Effector memory CD8-positive, alpha-beta T cell (primary cell): ENCODE measurements around the gene FANCM.
"Not testable (repeated sequence)": the region's sequence is repeated elsewhere in the genome, so short reads cannot be mapped to it uniquely, and the experiment has no call there.

Experiments
- ATAC-seq: fragments of 150-1000 bp; cut with Tn5 transposase; replicated peaks from 2 replicates; pipeline ENCODE4 v1.10.0; 2021; ENCODE audit warnings: mild to moderate bottlenecking, moderate library complexity
- DNase-seq, 3 experiments: peaks; one replicate each; pipeline ENCODE4 v3.0.0; 2021
- H3K27ac Mint-ChIP-seq, 2 donors: one replicate each; pipeline ENCODE4 v1.8.0; 2022; ENCODE audit warnings: mild to moderate bottlenecking in 2 of 2, mixed read lengths in 2 of 2, moderate library complexity in 2 of 2
- H3K27me3 Mint-ChIP-seq, 2 donors: one replicate each; pipeline ENCODE4 v1.8.0; 2022; ENCODE audit warnings: mixed read lengths in 2 of 2
- H3K36me3 Mint-ChIP-seq: one replicate; pipeline ENCODE4 v1.8.0; 2022; ENCODE audit warnings: mild to moderate bottlenecking, moderate library complexity, mixed read lengths; ENCODE audit not compliant: insufficient read depth
- H3K4me1 Mint-ChIP-seq, 2 donors: one replicate each; pipeline ENCODE4 v1.8.0; 2022; ENCODE audit warnings: low read depth in 2 of 2, mixed read lengths in 2 of 2
- H3K4me3 Mint-ChIP-seq, 2 donors: one replicate each; pipeline ENCODE4 v1.8.0; 2022; ENCODE audit warnings: mild to moderate bottlenecking in 2 of 2, mixed read lengths in 2 of 2, moderate library complexity in 2 of 2
- H3K9me3 Mint-ChIP-seq, 2 donors: one replicate each; pipeline ENCODE4 v1.8.0; 2022; ENCODE audit warnings: mixed read lengths in 2 of 2

Gene FANCM

DNA sequence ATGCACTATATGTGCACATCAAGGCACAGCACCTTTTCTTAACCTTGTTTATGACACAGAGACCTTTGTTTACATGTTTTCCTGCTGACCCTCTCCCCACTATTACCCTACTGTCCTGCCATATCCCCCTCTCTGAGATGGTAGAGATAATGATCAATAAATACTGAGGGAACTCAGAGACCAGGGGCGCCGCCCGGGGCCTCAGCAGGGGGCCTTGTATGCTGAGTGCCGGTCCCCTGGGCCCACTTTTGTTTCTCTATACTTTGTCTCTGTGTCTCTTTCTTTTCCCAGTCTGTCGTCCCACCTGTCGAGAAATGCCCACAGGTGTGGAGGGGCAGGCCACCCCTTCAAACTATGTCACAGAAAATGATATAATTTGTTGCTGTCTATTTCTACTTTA, 78.6 kb downstream of the FANCM start:
- not testable (repeated sequence) for H3K27me3 Mint-ChIP-seq, H3K4me3 Mint-ChIP-seq, ATAC-seq, H3K9me3 Mint-ChIP-seq, DNase-seq, H3K4me1 Mint-ChIP-seq
- H3K27ac Mint-ChIP-seq, result peak overlapping the region in 1 of 2 donors; percentile 74
- peaks cover 30% of the 10 kb centered on the region for H3K36me3 Mint-ChIP-seq

DNA sequence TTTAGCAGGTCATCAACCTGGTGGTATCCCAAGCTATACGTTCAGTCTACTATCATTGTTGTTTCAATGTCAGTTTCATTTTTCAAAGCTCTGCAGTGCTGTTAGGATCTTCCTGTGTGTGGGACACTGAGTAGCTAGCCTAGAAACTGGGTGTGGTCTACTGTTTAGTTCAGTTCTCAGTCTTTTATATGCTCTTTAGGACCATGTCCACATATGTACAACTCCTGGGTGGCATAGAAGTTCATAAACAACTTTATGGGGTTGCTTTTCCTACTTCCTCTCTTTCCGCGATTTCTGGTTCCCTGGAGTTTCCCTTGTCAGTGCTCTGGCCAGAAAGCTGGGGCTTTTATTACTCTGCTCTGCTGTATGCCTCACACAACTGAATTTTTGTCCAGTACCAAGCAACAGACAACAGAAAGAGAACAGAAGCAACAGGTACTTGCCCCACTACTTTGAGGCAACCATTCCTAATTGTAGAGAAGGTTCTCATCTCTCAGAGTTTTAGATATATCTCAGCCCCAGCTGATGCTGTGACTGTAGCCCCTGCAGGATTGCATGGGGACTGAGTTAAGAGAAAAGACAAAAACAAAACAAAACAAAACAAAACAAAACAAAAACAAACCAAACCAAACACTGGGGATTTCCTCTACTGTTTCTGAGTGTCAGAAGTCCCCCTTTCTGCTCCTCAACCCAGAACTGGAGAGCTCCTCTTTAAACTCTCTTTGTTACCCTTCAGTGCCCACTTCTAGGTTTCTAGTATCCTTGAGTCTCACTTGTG, 86.9 kb downstream of the FANCM start:
- Mint-ChIP-seq H3K36me3 (peaks cover 37% of the 10 kb centered on the region), H3K9me3 (no peaks in the 10 kb centered on the region)

DNA sequence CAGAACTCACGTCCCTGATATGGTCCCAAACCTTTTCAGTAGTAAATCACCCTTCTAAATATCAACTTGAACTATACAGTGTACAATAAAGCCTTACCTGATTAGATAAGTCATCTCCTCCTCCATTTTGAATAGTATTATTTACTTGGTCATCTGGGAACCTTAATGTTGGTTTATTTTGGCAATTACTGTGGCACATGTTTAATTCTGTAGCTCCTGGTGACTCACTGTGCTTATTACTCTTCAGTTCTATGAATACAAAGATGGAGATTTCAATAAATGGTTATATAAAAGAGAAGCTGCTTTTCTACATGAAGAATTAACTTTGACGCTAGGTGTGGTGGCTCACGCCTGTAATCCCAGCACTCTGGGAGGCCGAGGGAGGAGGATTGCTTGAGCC, 91.8 kb downstream of the FANCM start:
- no peaks in the 10 kb centered on the region for H3K9me3 Mint-ChIP-seq
- H3K27me3 Mint-ChIP-seq, result no peaks in the 10 kb centered on the region
- ATAC-seq, result no peak
- H3K27ac Mint-ChIP-seq, result peak overlapping the region in 1 of 2 donors; percentile 62
- no peak overlapping the region for H3K4me3 Mint-ChIP-seq
- H3K36me3 Mint-ChIP-seq, result peaks cover 59% of the 10 kb centered on the region
- DNase-seq, result no peak
- H3K4me1 Mint-ChIP-seq, result no peaks in the 10 kb centered on the region

More for the DNA sequence above, 86.9 kb downstream of the FANCM start:
- Mint-ChIP-seq H3K4me3 (no peak overlapping the region), H3K4me1 (no peaks in the 10 kb centered on the region), H3K27ac (peak overlapping the region in 1 of 2 donors; percentile 10), H3K27me3 (no peaks in the 10 kb centered on the region)
- ATAC-seq (no peak), DNase-seq (no peak)

DNA sequence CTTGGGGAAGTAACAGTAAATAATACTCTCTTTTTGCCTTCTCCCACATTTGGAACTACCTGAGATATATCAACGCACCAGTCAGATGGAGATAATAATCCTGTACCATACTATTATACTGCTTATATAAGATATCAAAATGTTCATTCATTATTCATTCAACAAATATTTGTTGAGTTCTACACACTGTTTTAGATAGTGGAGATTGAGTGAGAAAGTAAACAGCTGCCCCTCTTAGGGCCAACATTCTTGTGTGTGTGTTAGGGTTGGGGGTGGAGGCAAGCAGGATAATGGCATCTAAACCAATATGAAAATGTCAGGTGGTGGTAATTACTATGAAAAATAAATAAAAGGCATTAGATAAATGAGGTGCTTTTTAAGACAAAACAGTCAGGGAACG, 103.3 kb downstream of the FANCM start:
- ATAC-seq (no peak), DNase-seq (no peak)
- Mint-ChIP-seq H3K27ac (no peak overlapping the region), H3K36me3 (peaks cover 28% of the 10 kb centered on the region), H3K4me1 (peaks cover 0 to 6% of the 10 kb centered on the region in 2 donors), H3K4me3 (no peak overlapping the region), H3K27me3 (no peaks in the 10 kb centered on the region), H3K9me3 (no peaks in the 10 kb centered on the region)

DNA sequence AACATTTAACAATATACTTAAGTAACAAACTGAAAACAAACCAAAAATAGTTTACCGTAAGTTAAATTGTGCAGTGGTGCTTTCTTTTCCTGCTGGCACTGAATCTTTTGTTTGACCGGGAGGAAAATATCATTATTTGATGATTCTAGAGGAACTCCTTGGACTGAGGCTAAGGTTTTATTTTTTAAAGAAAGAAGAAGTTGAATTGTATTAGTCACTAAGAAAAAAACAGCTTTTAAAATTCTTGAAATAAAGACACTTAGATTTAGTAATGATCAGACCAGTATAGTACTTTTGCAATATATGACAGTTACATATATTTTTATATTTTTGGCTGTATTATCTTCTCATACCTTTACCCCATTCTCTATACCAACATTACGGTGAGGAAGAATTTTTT, 107.0 kb downstream of the FANCM start:
- peaks cover 0 to 6% of the 10 kb centered on the region in 2 donors for H3K4me1 Mint-ChIP-seq
- ATAC-seq (no peak), DNase-seq (no peak)
- peaks cover 6% of the 10 kb centered on the region for H3K36me3 Mint-ChIP-seq
- no peaks in the 10 kb centered on the region for H3K27me3 Mint-ChIP-seq
- no peak overlapping the region for H3K4me3 Mint-ChIP-seq
- no peaks in the 10 kb centered on the region for H3K9me3 Mint-ChIP-seq
- no peak overlapping the region for H3K27ac Mint-ChIP-seq

DNA sequence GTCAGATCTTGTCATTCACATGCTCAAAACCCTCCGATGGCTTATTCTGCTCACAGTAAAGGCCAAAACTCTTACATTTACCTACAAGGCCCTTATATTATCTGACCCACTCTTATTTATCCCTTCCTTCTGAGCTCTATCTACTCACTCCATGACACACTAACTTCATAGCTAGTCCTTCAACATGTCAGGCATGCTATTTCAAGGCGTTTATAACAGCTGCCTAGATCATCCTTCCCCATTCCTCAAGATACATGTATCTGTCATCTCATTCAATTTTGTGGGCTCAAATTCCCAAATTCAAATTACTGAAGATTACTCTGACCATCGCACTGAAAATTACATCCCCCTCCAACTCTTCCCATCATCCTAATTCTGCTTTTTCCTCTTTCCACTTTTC, 110.4 kb downstream of the FANCM start:
- Mint-ChIP-seq H3K27me3 (no peaks in the 10 kb centered on the region), H3K27ac (no peak overlapping the region), H3K36me3 (peaks cover 5% of the 10 kb centered on the region), H3K9me3 (no peaks in the 10 kb centered on the region), H3K4me3 (no peak overlapping the region), H3K4me1 (peaks cover 9 to 11% of the 10 kb centered on the region in 2 donors)
- no peak for DNase-seq
- ATAC-seq, result no peak

DNA sequence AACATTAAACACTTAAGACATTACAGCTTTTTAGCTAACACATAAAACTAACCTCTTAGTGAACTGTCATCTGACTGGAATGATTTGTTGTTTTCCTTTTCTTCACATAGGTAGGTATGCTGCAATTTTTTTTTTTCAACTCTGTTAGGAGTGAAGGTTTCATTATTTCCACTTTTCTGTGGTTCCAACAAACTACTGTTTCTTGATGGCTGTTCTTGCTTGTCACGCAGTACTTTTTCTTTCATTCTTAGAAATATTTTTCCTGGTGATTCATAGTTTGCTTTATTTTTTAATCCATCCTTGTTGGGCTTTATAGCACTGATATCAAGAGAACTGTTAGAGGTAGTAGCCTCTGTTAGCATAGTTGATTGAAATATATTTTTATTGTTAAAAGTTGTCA, 111.0 kb downstream of the FANCM start:
- DNase-seq (no peak), ATAC-seq (no peak)
- Mint-ChIP-seq H3K27ac (no peak overlapping the region), H3K27me3 (no peaks in the 10 kb centered on the region), H3K4me1 (peaks cover 14 to 15% of the 10 kb centered on the region in 2 donors), H3K4me3 (no peak overlapping the region), H3K9me3 (no peaks in the 10 kb centered on the region), H3K36me3 (no peaks in the 10 kb centered on the region)

DNA sequence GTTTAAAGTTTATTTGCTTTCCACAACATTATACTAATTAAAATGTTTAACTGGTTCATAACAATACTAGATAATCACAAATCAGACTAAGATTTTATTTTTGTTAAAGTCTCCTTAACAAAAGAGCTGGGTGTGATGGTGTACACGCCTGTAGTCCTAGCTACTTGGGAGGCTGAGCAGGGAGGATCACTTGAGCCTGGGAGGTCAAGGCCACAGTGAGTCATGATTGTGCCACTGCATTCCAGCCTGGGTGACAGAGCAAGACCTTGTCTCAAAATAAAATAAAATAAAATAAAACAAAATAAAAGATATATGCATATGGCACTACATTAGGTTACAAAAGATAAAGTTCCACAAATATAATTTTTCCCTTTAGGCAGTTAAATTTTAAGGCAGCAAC, 111.7 kb downstream of the FANCM start:
- H3K36me3 Mint-ChIP-seq, result peaks cover 6% of the 10 kb centered on the region
- H3K9me3 Mint-ChIP-seq, result no peaks in the 10 kb centered on the region
- no peaks in the 10 kb centered on the region for H3K27me3 Mint-ChIP-seq
- no peak for ATAC-seq
- DNase-seq, result no peak
- H3K27ac Mint-ChIP-seq, result no peak overlapping the region
- no peak overlapping the region for H3K4me3 Mint-ChIP-seq
- H3K4me1 Mint-ChIP-seq, result peaks cover 15 to 17% of the 10 kb centered on the region in 2 donors

DNA sequence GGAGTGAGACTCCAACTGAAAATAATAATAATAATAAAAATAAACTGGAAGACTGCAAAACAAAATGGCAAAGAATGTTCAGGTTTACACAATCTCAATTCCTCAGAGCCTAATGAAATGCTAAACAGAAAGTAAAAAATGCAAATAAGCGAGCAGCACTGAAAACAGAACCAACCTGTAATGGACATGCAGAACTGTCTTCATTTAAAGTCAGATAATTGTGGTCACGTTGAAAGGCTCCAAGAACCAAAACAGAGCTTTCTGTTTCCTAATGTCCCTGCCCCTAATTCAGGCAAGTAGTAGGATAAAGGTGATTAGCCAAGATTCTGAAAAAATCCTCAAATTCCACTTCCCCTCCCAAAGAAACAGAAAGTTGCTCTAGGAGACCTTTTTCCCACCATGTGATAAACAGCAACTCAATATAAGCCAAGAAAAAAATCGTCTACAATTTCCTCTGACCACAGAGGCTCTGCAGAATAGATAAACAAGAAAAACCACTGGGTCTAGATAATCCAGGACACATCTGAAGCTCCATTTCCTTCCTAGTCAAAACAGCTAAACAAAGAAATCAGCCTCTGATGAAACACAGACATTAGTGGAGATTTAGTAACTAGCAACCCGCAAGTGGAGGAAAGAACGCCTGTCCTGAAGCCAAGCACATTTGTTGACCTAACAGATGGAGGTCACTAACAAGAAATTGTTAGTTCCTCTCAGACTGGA, 114.3 kb downstream of the FANCM start:
- DNase-seq (no peak), ATAC-seq (no peak)
- Mint-ChIP-seq H3K4me3 (peak overlapping the region; percentile 66 to 92), H3K27me3 (no peaks in the 10 kb centered on the region), H3K36me3 (peaks cover 10% of the 10 kb centered on the region), H3K4me1 (peaks cover 15 to 17% of the 10 kb centered on the region in 2 donors), H3K9me3 (no peaks in the 10 kb centered on the region), H3K27ac (peak overlapping the region; percentile 68 to 76)
